SU-DHL-6 (cell line): ENCODE data around the gene RPH3AL.

ENCODE experiments used
- CTCF ChIP-seq: fragments of 200-600 bp; sonication (generic); IDR thresholded peaks from one replicate; pipeline ENCODE4 v1.5.1; 2017; ENCODE audit warnings: antibody characterized with exemption, mild to moderate bottlenecking, low read length, moderate library complexity; ENCODE audit not compliant: insufficient read depth, poor library complexity, severe bottlenecking
- EZH2phosphoT487 ChIP-seq: fragments of 200-600 bp; sonication (generic), shearing (Covaris generic); conservative IDR thresholded peaks from 2 replicates; pipeline ENCODE4 v1.6.1; 2018; ENCODE audit warnings: mild to moderate bottlenecking, antibody characterized with exemption, low read length, moderate library complexity, mixed read lengths

- no peak for TF ChIP-seq CTCF
- TF ChIP-seq EZH2phosphoT487 = no peak
Observed at GRCh38 chr17:348692-349425, 3.7 kb downstream of the RPH3AL start.
